SU-DHL-6 (cell line): Measurements from ENCODE around the gene DBF4.
A peak's percentile ranks its signal among the peaks of the same experiment; 100 is the strongest.
"Not testable (repeated sequence)": the region's sequence is repeated elsewhere in the genome, so short reads cannot be mapped to it uniquely, and the experiment has no call there.

Experiments
- H2AFZ ChIP-seq: fragments of 200-600 bp; sonication (generic); 2 replicates; pipeline ENCODE4 v1.6.1; 2014; ENCODE audit warnings: low read depth, mild to moderate bottlenecking, moderate library complexity, mixed read lengths, antibody characterized with exemption, low read length; ENCODE audit not compliant: severe bottlenecking
- H3F3A ChIP-seq: fragments of 200-600 bp; shearing (Covaris generic); 2 replicates; pipeline ENCODE4 v1.6.0; 2016; ENCODE audit warnings: antibody characterized with exemption, mild to moderate bottlenecking; ENCODE audit not compliant: insufficient read depth
- H3K27ac ChIP-seq: fragments of 200-600 bp; sonication (generic); 2 replicates; pipeline ENCODE4 v1.5.1; 2016; ENCODE audit warnings: low read depth, mild to moderate bottlenecking, low read length, moderate library complexity, mixed read lengths
- H3K27me3 ChIP-seq: fragments of 200-600 bp; sonication (generic), shearing (Covaris generic); 2 replicates; pipeline ENCODE4 v1.6.0; 2014; ENCODE audit warnings: mild to moderate bottlenecking, low read length
- H3K36me3 ChIP-seq: fragments of 200-600 bp; sonication (generic); 2 replicates; pipeline ENCODE4 v1.6.1; 2014; ENCODE audit warnings: mild to moderate bottlenecking, low read length, mixed read lengths
- H3K4me2 ChIP-seq: fragments of 300-600, 200-600 bp; shearing (Covaris generic), sonication (generic); 2 replicates; pipeline ENCODE4 v1.6.0; 2014; ENCODE audit warnings: low read length, low read depth, mild to moderate bottlenecking; ENCODE audit not compliant: poor library complexity, severe bottlenecking
- H3K4me3 ChIP-seq: fragments of 200-600 bp; sonication (generic); 2 replicates; pipeline ENCODE4 v1.5.1; 2014; ENCODE audit warnings: antibody characterized with exemption, low read length, mild to moderate bottlenecking, mixed read lengths; ENCODE audit not compliant: insufficient read depth, poor library complexity, severe bottlenecking
- H3K79me2 ChIP-seq: fragments of 200-600 bp; sonication (generic); 2 replicates; pipeline ENCODE4 v1.6.1; 2014; ENCODE audit warnings: mild to moderate bottlenecking, low read length, moderate library complexity; ENCODE audit not compliant: insufficient read depth
- H3K9ac ChIP-seq: fragments of 200-600 bp; sonication (generic); 2 replicates; pipeline ENCODE4 v1.7.0; 2014; ENCODE audit warnings: mild to moderate bottlenecking, low read length
- H3K9me2 ChIP-seq: fragments of 200-600 bp; sonication (generic); replicated peaks from 2 replicates; pipeline ENCODE4 v1.6.1; 2014; ENCODE audit warnings: low read length; ENCODE audit not compliant: insufficient read depth
- H3K9me3 ChIP-seq: fragments of 200-600 bp; sonication (generic); 2 replicates; pipeline ENCODE4 v1.6.1; 2014; ENCODE audit warnings: low read length, mixed read lengths; ENCODE audit not compliant: insufficient read depth
- H4K20me1 ChIP-seq: fragments of 200-600 bp; sonication (generic); 2 replicates; pipeline ENCODE4 v1.6.1; 2014; ENCODE audit warnings: low read depth, mild to moderate bottlenecking, antibody characterized with exemption, low read length, moderate library complexity, mixed read lengths
- CTCF ChIP-seq: fragments of 200-600 bp; sonication (generic); IDR thresholded peaks from one replicate; pipeline ENCODE4 v1.5.1; 2017; ENCODE audit warnings: antibody characterized with exemption, mild to moderate bottlenecking, low read length, moderate library complexity; ENCODE audit not compliant: insufficient read depth, poor library complexity, severe bottlenecking
- EZH2phosphoT487 ChIP-seq: fragments of 200-600 bp; sonication (generic), shearing (Covaris generic); conservative IDR thresholded peaks from 2 replicates; pipeline ENCODE4 v1.6.1; 2018; ENCODE audit warnings: mild to moderate bottlenecking, antibody characterized with exemption, low read length, moderate library complexity, mixed read lengths

Gene DBF4

GRCh38 chr7:87920578-87920977 is 44.3 kb downstream of the DBF4 start:
- no peaks in the 10 kb centered on the region for H3K9me3 ChIP-seq
- no peak overlapping the region for H3K27ac ChIP-seq
- H3K36me3 ChIP-seq = no peaks in the 10 kb centered on the region
- no peak overlapping the region for H3K4me2 ChIP-seq
- no peak for TF ChIP-seq EZH2phosphoT487
- TF ChIP-seq CTCF = no peak
- no peaks in the 10 kb centered on the region for H3K9me2 ChIP-seq
- H3K4me3 ChIP-seq = no peak overlapping the region
- H3F3A ChIP-seq = no peaks in the 10 kb centered on the region
- H3K9ac ChIP-seq = no peak overlapping the region
- no peak overlapping the region for H2AFZ ChIP-seq
- no peaks in the 10 kb centered on the region for H3K79me2 ChIP-seq
- H4K20me1 ChIP-seq = no peaks in the 10 kb centered on the region
- H3K27me3 ChIP-seq = no peaks in the 10 kb centered on the region

GRCh38 chr7:87922759-87923395 is 46.6 kb downstream of the DBF4 start:
- H3K4me3 ChIP-seq, H3K4me2 ChIP-seq, H3K9me3 ChIP-seq, H3K27ac ChIP-seq, H3K79me2 ChIP-seq, H3K36me3 ChIP-seq, H3K9me2 ChIP-seq, H3K9ac ChIP-seq, H3F3A ChIP-seq, H2AFZ ChIP-seq, H3K27me3 ChIP-seq, H4K20me1 ChIP-seq: not testable (repeated sequence)

- Histone ChIP-seq H3K36me3 (no peaks in the 10 kb centered on the region), H3F3A (no peaks in the 10 kb centered on the region), H3K4me3 (no peak overlapping the region), H3K9ac (no peak overlapping the region), H3K9me2 (no peaks in the 10 kb centered on the region), H4K20me1 (no peaks in the 10 kb centered on the region), H3K4me2 (no peak overlapping the region), H3K9me3 (no peaks in the 10 kb centered on the region), H3K27ac (no peak overlapping the region), H3K27me3 (no peaks in the 10 kb centered on the region), H2AFZ (no peak overlapping the region), H3K79me2 (no peaks in the 10 kb centered on the region)
- TF ChIP-seq EZH2phosphoT487 (no peak), CTCF (peak; percentile 53)
Observed at GRCh38 chr7:87926581-87927461, 50.5 kb downstream of the DBF4 start.

- Histone ChIP-seq H3K36me3 (peaks cover 9% of the 10 kb centered on the region), H3K9me3 (no peaks in the 10 kb centered on the region), H3K9me2 (no peaks in the 10 kb centered on the region), H3K27ac (peak overlapping the region; percentile 76), H3K79me2 (0 out of 2 replicates have a peak, but pooled peaks cover 5% of the 10 kb centered on the region), H3K4me3 (peak overlapping the region; percentile 88), H3K9ac (peak overlapping the region; percentile 79), H2AFZ (peak overlapping the region; percentile 99), H3K4me2 (peak overlapping the region; percentile 98), H3F3A (peaks cover 16% of the 10 kb centered on the region; the same call in 1 of the 2 replicates), H3K27me3 (no peaks in the 10 kb centered on the region), H4K20me1 (no peaks in the 10 kb centered on the region)
- TF ChIP-seq CTCF (no peak), EZH2phosphoT487 (no peak)
Observed at GRCh38 chr7:87933605-87933952, 57.3 kb downstream of the DBF4 start.
